ENCODE data around the gene PCNX4.

DNA sequence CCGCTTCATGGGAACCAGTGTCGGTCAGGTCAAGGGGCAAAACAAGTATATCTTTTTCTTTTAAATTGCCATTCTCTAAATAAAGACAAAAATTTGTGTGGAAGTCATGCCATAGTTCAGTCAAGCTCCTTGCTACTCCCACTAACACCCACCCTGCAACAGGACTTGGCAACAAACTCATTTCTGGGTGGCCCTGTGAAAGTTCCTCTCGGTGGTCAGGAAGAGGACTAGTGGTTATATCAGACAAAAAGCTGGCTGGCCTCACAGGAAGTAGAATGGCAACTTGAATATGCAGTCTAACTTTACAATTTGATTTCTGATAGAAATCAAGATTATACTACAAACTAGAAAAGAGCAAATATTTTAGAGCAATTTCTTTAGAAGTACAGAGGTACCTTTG lies 62.3 kb downstream of the PCNX4 start:
- no peak for TF ChIP-seq CTCF (IDR thresholded peaks at IDR 0.05 in 4 of 5, conservative IDR thresholded peaks at IDR 0.05 in 1 of 5)
- TF ChIP-seq POLR2A (IDR thresholded peaks at IDR 0.05), result no peak
